Upper lobe of right lung (tissue), 1 donor: Measurements from ENCODE around the gene GPD1. TPM values are rescaled to one million over a fixed set of nuclear protein-coding genes. Genes with fewer than 3 reads are reported as not detected.
A peak's percentile ranks its signal among the peaks of the same experiment; 100 is the strongest.

ENCODE experiments used
- ATAC-seq: fragments of 200-7000 bp; cut with Tn5 transposase; one replicate; pipeline ENCODE4 v1.9.1; 2020; ENCODE audit warnings: mild to moderate bottlenecking, moderate library complexity
- DNase-seq: peaks from one replicate; pipeline ENCODE4 v3.0.0-alpha.2; 2020
- H3K27ac ChIP-seq: fragments of 200-600 bp; one replicate; pipeline ENCODE4 v1.8.0; 2022
- H3K27me3 ChIP-seq: fragments of 200-600 bp; one replicate; pipeline ENCODE4 v1.8.0; 2022; ENCODE audit warnings: mild to moderate bottlenecking
- H3K36me3 ChIP-seq: fragments of 200-600 bp; one replicate; pipeline ENCODE4 v1.8.0; 2022
- H3K4me1 ChIP-seq: fragments of 200-600 bp; one replicate; pipeline ENCODE4 v1.8.0; 2022
- H3K4me3 ChIP-seq: fragments of 200-600 bp; one replicate; pipeline ENCODE4 v1.8.0; 2022; ENCODE audit warnings: mild to moderate bottlenecking
- H3K9me3 ChIP-seq: fragments of 200-600 bp; one replicate; pipeline ENCODE4 v1.8.0; 2022
- intact Hi-C: fragments of 100-400 bp; cut with DNase I; formaldehyde crosslinking; loops from one replicate; pipeline ENCODE4 v1.11.0; 2022
- total RNA-seq: library from RNA; stranded (reverse); fragmentation: NEBNext Ultra II Directional; extraction: Animal tissue kit (Norgen Biotek cat#: 25700); gene quantifications from one replicate; pipeline ENCODE4 v1.2.1, GENCODE V29; 2021
- TF ChIP-seq, protein P1 (sequence below): fragments of 200-600 bp; IDR thresholded peaks from one replicate; pipeline ENCODE4 v1.8.0; 2022; ENCODE audit warnings: antibody characterized with exemption
- donor health status: DM: no; HTN: yes; CAD: no; lungs with severe emphysema.

The GPD1 gene
- total RNA-seq, 1 donor from 2014 or later: 32.9 TPM

DNA sequence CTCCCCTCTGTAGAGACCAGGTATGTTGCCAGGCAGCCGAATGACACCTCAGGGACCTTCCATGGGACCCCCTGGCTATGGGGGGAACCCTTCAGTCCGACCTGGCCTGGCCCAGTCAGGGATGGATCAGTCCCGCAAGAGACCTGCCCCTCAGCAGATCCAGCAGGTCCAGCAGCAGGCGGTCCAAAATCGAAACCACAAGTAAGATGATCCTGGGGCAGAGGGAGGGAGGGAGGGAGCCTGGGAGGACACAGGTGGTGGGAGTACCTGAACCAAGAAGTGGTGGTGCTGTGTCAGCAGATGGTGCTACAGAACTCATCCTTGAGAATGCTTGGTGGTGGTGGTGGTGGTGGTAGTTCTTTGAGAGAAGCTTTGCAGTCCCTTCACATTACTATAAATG, 17.7 kb upstream of the GPD1 start:
- Histone ChIP-seq H3K27me3 (no peaks in the 10 kb centered on the region), H3K27ac (peak overlapping the region; percentile 90), H3K4me3 (peak overlapping the region; percentile 61), H3K36me3 (peaks cover 47% of the 10 kb centered on the region), H3K4me1 (peaks cover 8% of the 10 kb centered on the region), H3K9me3 (no peaks in the 10 kb centered on the region)
- TF ChIP-seq, protein P1, sequence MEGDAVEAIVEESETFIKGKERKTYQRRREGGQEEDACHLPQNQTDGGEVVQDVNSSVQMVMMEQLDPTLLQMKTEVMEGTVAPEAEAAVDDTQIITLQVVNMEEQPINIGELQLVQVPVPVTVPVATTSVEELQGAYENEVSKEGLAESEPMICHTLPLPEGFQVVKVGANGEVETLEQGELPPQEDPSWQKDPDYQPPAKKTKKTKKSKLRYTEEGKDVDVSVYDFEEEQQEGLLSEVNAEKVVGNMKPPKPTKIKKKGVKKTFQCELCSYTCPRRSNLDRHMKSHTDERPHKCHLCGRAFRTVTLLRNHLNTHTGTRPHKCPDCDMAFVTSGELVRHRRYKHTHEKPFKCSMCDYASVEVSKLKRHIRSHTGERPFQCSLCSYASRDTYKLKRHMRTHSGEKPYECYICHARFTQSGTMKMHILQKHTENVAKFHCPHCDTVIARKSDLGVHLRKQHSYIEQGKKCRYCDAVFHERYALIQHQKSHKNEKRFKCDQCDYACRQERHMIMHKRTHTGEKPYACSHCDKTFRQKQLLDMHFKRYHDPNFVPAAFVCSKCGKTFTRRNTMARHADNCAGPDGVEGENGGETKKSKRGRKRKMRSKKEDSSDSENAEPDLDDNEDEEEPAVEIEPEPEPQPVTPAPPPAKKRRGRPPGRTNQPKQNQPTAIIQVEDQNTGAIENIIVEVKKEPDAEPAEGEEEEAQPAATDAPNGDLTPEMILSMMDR: no peak
- no peak for ATAC-seq
- intact Hi-C loops: no loop called here
- DNase-seq: no peak

DNA sequence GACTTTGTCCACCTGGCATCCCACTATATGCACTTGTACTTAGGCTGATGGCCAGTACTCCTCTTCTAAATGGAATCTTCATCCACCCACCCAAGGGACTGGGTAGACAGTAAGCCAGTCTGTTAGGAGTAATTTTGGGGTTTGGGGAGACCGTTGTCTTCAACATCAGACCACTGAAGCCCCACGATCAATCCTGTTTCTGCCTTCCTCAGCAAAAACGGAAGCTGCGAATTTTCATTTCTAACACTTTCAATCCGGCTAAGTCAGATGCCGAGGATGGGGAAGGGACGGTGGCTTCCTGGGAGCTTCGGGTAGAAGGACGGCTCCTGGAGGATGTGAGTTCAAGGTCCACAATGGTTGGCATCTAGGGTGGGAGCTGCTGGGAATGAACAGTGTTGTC, 16.7 kb upstream of the GPD1 start:
- Histone ChIP-seq H3K4me3 (no peak overlapping the region), H3K4me1 (peaks cover 8% of the 10 kb centered on the region), H3K27ac (no peak overlapping the region), H3K27me3 (no peaks in the 10 kb centered on the region), H3K36me3 (peaks cover 57% of the 10 kb centered on the region), H3K9me3 (no peaks in the 10 kb centered on the region)
- ATAC-seq (no peak), DNase-seq (no peak)
- TF ChIP-seq, protein P1: no peak
- intact Hi-C loops: no loop called here

DNA sequence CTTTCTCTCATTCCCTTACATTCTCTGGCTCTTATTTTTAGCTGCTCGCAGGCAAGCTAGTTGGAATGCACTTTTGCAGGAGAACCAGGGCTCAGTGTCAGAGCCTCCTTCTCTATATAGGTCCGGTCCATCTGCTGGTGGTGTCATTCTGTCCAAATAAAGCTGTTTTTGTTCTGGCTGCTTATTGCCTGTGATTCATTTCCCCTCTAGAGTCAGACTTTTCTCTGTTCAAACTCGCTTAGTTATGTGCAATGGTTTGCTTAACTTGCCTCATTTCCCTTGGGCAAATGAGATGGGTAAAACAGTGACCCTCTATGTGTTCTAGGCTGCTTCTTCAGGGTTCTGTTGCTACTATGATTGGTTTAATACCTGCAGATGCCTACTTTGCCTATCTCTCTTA, 15.8 kb upstream of the GPD1 start:
- no peak overlapping the region for H3K27ac ChIP-seq
- H3K9me3 ChIP-seq: no peaks in the 10 kb centered on the region
- peaks cover 8% of the 10 kb centered on the region for H3K4me1 ChIP-seq
- intact Hi-C loops: no loop called here
- TF ChIP-seq, protein P1: no peak
- H3K27me3 ChIP-seq: no peaks in the 10 kb centered on the region
- ATAC-seq: no peak
- no peak overlapping the region for H3K4me3 ChIP-seq
- peaks cover 66% of the 10 kb centered on the region for H3K36me3 ChIP-seq
- no peak for DNase-seq

DNA sequence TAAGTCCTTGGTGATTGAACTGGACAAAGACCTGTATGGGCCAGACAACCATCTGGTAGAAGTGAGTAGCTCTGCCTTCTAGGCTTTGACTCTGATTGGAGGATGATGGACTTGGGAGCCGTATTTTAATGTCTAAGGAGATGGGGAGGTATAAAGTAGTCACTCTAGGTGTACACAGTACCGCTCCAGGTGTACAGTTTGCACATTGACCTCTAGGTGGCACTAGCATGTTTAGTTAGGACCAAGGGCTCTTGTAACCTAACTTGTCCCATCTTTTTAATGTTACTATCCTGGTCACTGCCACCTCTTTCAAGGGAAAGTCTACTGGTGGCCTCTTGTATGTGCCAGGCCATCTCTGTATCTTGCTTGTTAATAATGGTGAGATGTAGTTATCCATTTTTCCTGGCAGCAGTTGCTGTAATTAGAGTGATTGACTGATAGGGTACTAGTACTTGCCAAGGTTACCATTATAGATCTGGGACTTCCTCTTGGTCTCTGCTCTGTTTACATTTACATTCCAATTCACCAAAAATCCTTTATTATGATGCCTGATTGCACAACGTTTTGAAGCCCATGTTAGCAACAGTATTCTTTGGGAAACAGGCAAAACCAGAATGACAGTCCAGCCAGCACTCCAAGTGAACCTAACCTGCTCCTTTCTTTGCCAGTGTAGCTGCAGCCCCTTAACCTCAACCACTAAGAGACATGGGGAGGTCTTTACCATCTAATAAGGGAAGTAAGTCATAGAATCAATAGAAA, 15.1 kb upstream of the GPD1 start:
- Histone ChIP-seq H3K36me3 (peaks cover 73% of the 10 kb centered on the region), H3K4me1 (peaks cover 8% of the 10 kb centered on the region), H3K4me3 (no peak overlapping the region), H3K9me3 (no peaks in the 10 kb centered on the region), H3K27ac (no peak overlapping the region), H3K27me3 (no peaks in the 10 kb centered on the region)
- intact Hi-C loops: no loop called here
- TF ChIP-seq, protein P1: peak; percentile 79
- DNase-seq (no peak), ATAC-seq (peak; percentile 55)

DNA sequence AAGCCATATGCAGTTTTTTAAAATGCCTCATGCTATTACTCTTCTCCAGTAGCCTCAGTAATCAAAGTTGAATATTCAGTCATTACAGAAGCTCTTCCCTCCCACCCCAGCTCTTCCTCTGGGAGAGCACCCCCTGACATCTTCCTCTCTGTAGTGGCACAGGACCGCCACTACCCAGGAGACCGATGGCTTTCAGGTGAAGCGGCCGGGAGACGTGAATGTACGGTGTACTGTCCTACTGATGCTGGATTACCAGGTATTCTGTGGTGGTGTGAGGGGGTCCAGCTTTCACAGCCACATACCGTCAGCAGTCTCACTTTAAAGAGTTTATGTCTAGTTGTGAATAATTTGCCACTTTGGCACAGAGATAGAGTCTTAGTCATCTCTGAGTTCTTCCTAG, 14.1 kb upstream of the GPD1 start:
- H3K36me3 ChIP-seq: peaks cover 83% of the 10 kb centered on the region
- intact Hi-C loops: no loop called here

More for the DNA sequence above, 14.1 kb upstream of the GPD1 start:
- DNase-seq: no peak
- no peak overlapping the region for H3K27ac ChIP-seq
- no peaks in the 10 kb centered on the region for H3K9me3 ChIP-seq
- H3K4me1 ChIP-seq: peaks cover 5% of the 10 kb centered on the region
- no peak overlapping the region for H3K4me3 ChIP-seq
- no peak for ATAC-seq
- TF ChIP-seq, protein P1: no peak
- no peaks in the 10 kb centered on the region for H3K27me3 ChIP-seq
